Activated naive CD4-positive, alpha-beta T cell (primary cell): Measurements from ENCODE around the gene ACSBG1.
"Not testable (repeated sequence)": the region's sequence is repeated elsewhere in the genome, so short reads cannot be mapped to it uniquely, and the experiment has no call there.

Source experiments
- DNase-seq, 4 experiments: peaks; one replicate each; lab custom pipeline; 2025; lab: John Stamatoyannopoulos, UW

The ACSBG1 gene

GRCh38 chr15:78251136-78251535 lies 16.8 kb upstream of the ACSBG1 start:
- DNase-seq: no peak

- no peak for DNase-seq
Measured at GRCh38 chr15:78249131-78249530, 14.8 kb upstream of the ACSBG1 start.

- no peak for DNase-seq
Measured at GRCh38 chr15:78247911-78248310, 13.5 kb upstream of the ACSBG1 start.

GRCh38 chr15:78245976-78246620 lies 11.7 kb upstream of the ACSBG1 start:
- not testable (repeated sequence) for DNase-seq

GRCh38 chr15:78245392-78245791 lies 11.0 kb upstream of the ACSBG1 start:
- DNase-seq: not testable (repeated sequence)

- DNase-seq: no peak
Measured at GRCh38 chr15:78244893-78245292, 10.5 kb upstream of the ACSBG1 start.

- no peak for DNase-seq
Measured at GRCh38 chr15:78244101-78244500, 9.7 kb upstream of the ACSBG1 start.

GRCh38 chr15:78243491-78243941 lies 9.2 kb upstream of the ACSBG1 start:
- no peak for DNase-seq

- DNase-seq: no peak
Measured at GRCh38 chr15:78243058-78243457, 8.7 kb upstream of the ACSBG1 start.

- no peak for DNase-seq
Measured at GRCh38 chr15:78242128-78242527, 7.8 kb upstream of the ACSBG1 start.

- peak; percentile 41 to 79 (median 70) for DNase-seq
Measured at GRCh38 chr15:78241017-78241416, 6.7 kb upstream of the ACSBG1 start.

- no peak for DNase-seq
Measured at GRCh38 chr15:78239811-78240210, 5.4 kb upstream of the ACSBG1 start.

GRCh38 chr15:78237146-78237545 lies 2.8 kb upstream of the ACSBG1 start:
- no peak for DNase-seq

GRCh38 chr15:78236491-78236890 lies 2.1 kb upstream of the ACSBG1 start:
- DNase-seq: no peak

- DNase-seq: no peak
Measured at GRCh38 chr15:78233496-78233895, 869 bp downstream of the ACSBG1 start.

GRCh38 chr15:78232951-78233350 lies 1.4 kb downstream of the ACSBG1 start:
- DNase-seq: no peak

- DNase-seq: no peak
Measured at GRCh38 chr15:78229431-78230406, 4.6 kb downstream of the ACSBG1 start.

GRCh38 chr15:78228356-78228996 lies 5.9 kb downstream of the ACSBG1 start:
- no peak for DNase-seq

GRCh38 chr15:78225783-78226541 lies 8.4 kb downstream of the ACSBG1 start:
- no peak for DNase-seq

- DNase-seq: no peak
Measured at GRCh38 chr15:78224023-78224411, 10.3 kb downstream of the ACSBG1 start.

GRCh38 chr15:78223396-78224022 lies 10.9 kb downstream of the ACSBG1 start:
- DNase-seq: no peak
